GM23338 (cell line): Measurements from ENCODE around the gene KCNQ1OT1. TPM values are rescaled to one million over a fixed set of nuclear protein-coding genes. Genes with fewer than 3 reads are reported as not detected.

Source experiments
- ATAC-seq: fragments of 200-7000 bp; cut with Tn5 transposase; 3 replicates; pipeline ENCODE4 v1.9.1; 2020
- DNase-seq: peaks from one replicate; pipeline ENCODE4 v3.0.0-alpha.2; 2015; ENCODE audit warnings: low spot score
- H2AFZ ChIP-seq: fragments of 200-600 bp; sonication (generic); 2 replicates; pipeline ENCODE4 v1.8.0; 2016; ENCODE audit warnings: antibody characterized with exemption, mild to moderate bottlenecking, moderate library complexity
- H3F3A ChIP-seq: fragments of 200-600 bp; sonication (generic); replicated peaks from 2 replicates; pipeline ENCODE4 v1.8.0; 2017; ENCODE audit warnings: antibody characterized with exemption, mixed run types, low read depth
- H3K27ac ChIP-seq: fragments of 200-600 bp; sonication (generic); 2 replicates; pipeline ENCODE4 v1.6.1; 2016; ENCODE audit warnings: low read depth
- H3K27me3 ChIP-seq: fragments of 200-600 bp; sonication (generic); 2 replicates; pipeline ENCODE4 v1.8.0; 2016; ENCODE audit warnings: mild to moderate bottlenecking, mixed run types, moderate library complexity; ENCODE audit not compliant: insufficient read depth
- H3K36me3 ChIP-seq: fragments of 200-600 bp; sonication (generic); 2 replicates; pipeline ENCODE4 v1.8.0; 2016; ENCODE audit warnings: mild to moderate bottlenecking; ENCODE audit not compliant: insufficient read depth
- H3K4me1 ChIP-seq: fragments of 200-600 bp; sonication (generic); 2 replicates; pipeline ENCODE4 v1.8.0; 2016; ENCODE audit warnings: mild to moderate bottlenecking, moderate library complexity; ENCODE audit not compliant: insufficient read depth
- H3K4me2 ChIP-seq: fragments of 200-600 bp; sonication (generic); 2 replicates; pipeline ENCODE4 v1.7.1; 2017; ENCODE audit warnings: mixed run types
- H3K4me3 ChIP-seq: fragments of 200-600 bp; sonication (generic); 2 replicates; pipeline ENCODE4 v1.6.1; 2016; ENCODE audit warnings: mixed run types
- H3K79me2 ChIP-seq: fragments of 200-600 bp; sonication (generic); replicated peaks from 2 replicates; pipeline ENCODE4 v1.8.0; 2017; ENCODE audit warnings: mild to moderate bottlenecking; ENCODE audit not compliant: insufficient read depth
- H3K9me2 ChIP-seq: fragments of 200-600 bp; sonication (generic); 2 replicates; pipeline ENCODE4 v1.8.0; 2017; ENCODE audit not compliant: insufficient read depth
- H4K20me1 ChIP-seq: fragments of 200-600 bp; sonication (generic); replicated peaks from 2 replicates; pipeline ENCODE4 v1.8.0; 2017; ENCODE audit warnings: mild to moderate bottlenecking; ENCODE audit not compliant: insufficient read depth
- H3K27ac Mint-ChIP-seq: 2 replicates; pipeline ENCODE4 v1.8.0; 2020; ENCODE audit warnings: inconsistent platforms, mild to moderate bottlenecking, moderate library complexity, mixed read lengths
- H3K27me3 Mint-ChIP-seq: 3 replicates; pipeline ENCODE4 v1.8.0; 2022; ENCODE audit warnings: low read depth, mild to moderate bottlenecking, moderate library complexity, mixed read lengths, inconsistent platforms; ENCODE audit not compliant: insufficient read depth, poor library complexity
- H3K36me3 Mint-ChIP-seq: 3 replicates; pipeline ENCODE4 v1.8.0; 2021; ENCODE audit warnings: low read depth, mild to moderate bottlenecking, inconsistent platforms, moderate library complexity, mixed read lengths
- H3K4me1 Mint-ChIP-seq: 3 replicates; pipeline ENCODE4 v1.8.0; 2020; ENCODE audit warnings: mild to moderate bottlenecking, inconsistent platforms, mixed read lengths
- H3K4me3 Mint-ChIP-seq: 3 replicates; pipeline ENCODE4 v1.8.0; 2021; ENCODE audit warnings: moderate library complexity, mild to moderate bottlenecking, inconsistent platforms, mixed read lengths
- H3K9me3 Mint-ChIP-seq: 3 replicates; pipeline ENCODE4 v1.8.0; 2020; ENCODE audit warnings: moderate library complexity, mild to moderate bottlenecking, inconsistent platforms, mixed read lengths
- CREB1 ChIP-seq: fragments of 250-450 bp; sonication (Bioruptor Pico); IDR thresholded peaks from 2 replicates; pipeline ENCODE4 v1.5.0; 2020; ENCODE audit warnings: low read depth, mild to moderate bottlenecking, moderate library complexity
- CTCF ChIP-seq, 2 experiments: fragments of 200-600 bp in 1 of 2; sonication (generic) in 1 of 2; conservative IDR thresholded peaks; 2 replicates each; pipeline versions ENCODE4 v1.5.1 to v1.6.1; 2016 to 2017; ENCODE audit warnings: antibody characterized with exemption in 2 of 2, low read depth in 2 of 2, mild to moderate bottlenecking in 2 of 2, moderate library complexity in 1 of 2
- EZH2 ChIP-seq: fragments of 200-600 bp; sonication (generic); IDR thresholded peaks from one replicate; pipeline ENCODE4 v1.8.0; 2017; ENCODE audit warnings: antibody characterized with exemption, mild to moderate bottlenecking, low read depth; ENCODE audit not compliant: unreplicated experiment
- EZH2phosphoT487 ChIP-seq: fragments of 200-600 bp; sonication (generic); IDR thresholded peaks from one replicate; pipeline ENCODE4 v1.8.1; 2018; ENCODE audit warnings: antibody characterized with exemption; ENCODE audit not compliant: unreplicated experiment
- JUNB ChIP-seq: IDR thresholded peaks from one replicate; pipeline ENCODE4 v1.6.1; 2016; ENCODE audit warnings: antibody characterized with exemption; ENCODE audit not compliant: unreplicated experiment
- NANOG ChIP-seq: IDR thresholded peaks from 2 replicates; pipeline ENCODE4 v1.6.1; 2016; ENCODE audit warnings: antibody characterized with exemption, borderline replicate concordance
- POLR2AphosphoS5 ChIP-seq: IDR thresholded peaks from 2 replicates; pipeline ENCODE4 v1.6.1; 2016; ENCODE audit warnings: antibody characterized with exemption, low read depth
- STAT1 ChIP-seq: IDR thresholded peaks from one replicate; pipeline ENCODE4 v1.6.1; 2016; ENCODE audit warnings: antibody characterized with exemption; ENCODE audit not compliant: unreplicated experiment
- ZNF331 ChIP-seq: fragments of 250-450 bp; sonication (Bioruptor Pico); IDR thresholded peaks from 2 replicates; pipeline ENCODE4 v1.5.0; 2020; ENCODE audit warnings: low read depth, mild to moderate bottlenecking, moderate library complexity
- polyA plus RNA-seq: library from polyadenylated mRNA; unstranded; fragments of >200 nt; fragmentation: Nextera tagmentation; extraction: Ambion mirVana; gene quantifications from 2 replicates; pipeline ENCODE4 v1.2.1, GENCODE V29; 2016
- total RNA-seq: library from RNA; depleted of rRNA; stranded (reverse); fragments of >200 nt; shearing (Covaris generic); gene quantifications from 2 replicates; pipeline ENCODE4 v1.2.3, GENCODE V29; 2014
- TF ChIP-seq, protein P1 (sequence below): IDR thresholded peaks from one replicate; pipeline ENCODE4 v1.6.1; 2018; ENCODE audit warnings: antibody characterized with exemption; ENCODE audit not compliant: unreplicated experiment
- TF ChIP-seq, protein P2 (sequence below): IDR thresholded peaks from 2 replicates; pipeline ENCODE4 v1.6.1; 2016; ENCODE audit warnings: antibody characterized with exemption

Gene KCNQ1OT1
- total and polyA plus RNA-seq, 2 experiments from 2014 or later = 1.5 to 4.2 TPM

GRCh38 chr11:2716376-2717095 lies 16.7 kb upstream of the KCNQ1OT1 start:
- Histone ChIP-seq H3K4me3 (no peak overlapping the region), H3F3A (no peaks in the 10 kb centered on the region), H3K4me1 (peaks cover 28% of the 10 kb centered on the region), H4K20me1 (no peaks in the 10 kb centered on the region), H3K27me3 (peaks cover 79% of the 10 kb centered on the region), H3K79me2 (no peaks in the 10 kb centered on the region), H2AFZ (no peak overlapping the region), H3K36me3 (no peaks in the 10 kb centered on the region), H3K4me2 (no peak overlapping the region), H3K27ac (no peak overlapping the region), H3K9me2 (no peaks in the 10 kb centered on the region)
- ATAC-seq = no peak
- Mint-ChIP-seq H3K27ac (no peak overlapping the region), H3K36me3 (no peaks in the 10 kb centered on the region), H3K9me3 (no peaks in the 10 kb centered on the region), H3K4me1 (peaks cover 39% of the 10 kb centered on the region), H3K4me3 (no peak overlapping the region), H3K27me3 (peaks cover 74% of the 10 kb centered on the region)
- DNase-seq = no peak
- TF ChIP-seq CTCF (conservative IDR thresholded peaks at IDR 0.05; ENCODE audit: low read depth in 2 of 2) (no peak), NANOG (no peak), JUNB (no peak)

- Mint-ChIP-seq H3K4me1 (peaks cover 33% of the 10 kb centered on the region), H3K36me3 (0 out of 3 replicates have a peak, but pooled peaks cover 6% of the 10 kb centered on the region), H3K27ac (no peak overlapping the region), H3K4me3 (no peak overlapping the region; the same call in 2 of the 3 replicates), H3K9me3 (peaks cover 6% of the 10 kb centered on the region; the same call in 2 of the 3 replicates), H3K27me3 (peaks cover 67% of the 10 kb centered on the region)
- Histone ChIP-seq H3K27ac (no peak overlapping the region), H3K4me1 (peaks cover 21% of the 10 kb centered on the region), H3K9me2 (no peaks in the 10 kb centered on the region), H3K4me3 (no peak overlapping the region), H4K20me1 (no peaks in the 10 kb centered on the region), H3K36me3 (peaks cover 2% of the 10 kb centered on the region), H3K79me2 (no peaks in the 10 kb centered on the region), H2AFZ (no peak overlapping the region), H3K4me2 (no peak overlapping the region), H3K27me3 (peaks cover 79% of the 10 kb centered on the region), H3F3A (no peaks in the 10 kb centered on the region)
- no peak for DNase-seq
- no peak for ATAC-seq
- TF ChIP-seq JUNB (no peak), CTCF (conservative IDR thresholded peaks at IDR 0.05; ENCODE audit: low read depth in 2 of 2) (no peak), EZH2phosphoT487 (no peak), STAT1 (no peak), CREB1 (CRISPR knock-in tag) (no peak), EZH2 (no peak), ZNF331 (CRISPR knock-in tag) (no peak), NANOG (no peak), POLR2AphosphoS5 (no peak)
- TF ChIP-seq, protein P1, sequence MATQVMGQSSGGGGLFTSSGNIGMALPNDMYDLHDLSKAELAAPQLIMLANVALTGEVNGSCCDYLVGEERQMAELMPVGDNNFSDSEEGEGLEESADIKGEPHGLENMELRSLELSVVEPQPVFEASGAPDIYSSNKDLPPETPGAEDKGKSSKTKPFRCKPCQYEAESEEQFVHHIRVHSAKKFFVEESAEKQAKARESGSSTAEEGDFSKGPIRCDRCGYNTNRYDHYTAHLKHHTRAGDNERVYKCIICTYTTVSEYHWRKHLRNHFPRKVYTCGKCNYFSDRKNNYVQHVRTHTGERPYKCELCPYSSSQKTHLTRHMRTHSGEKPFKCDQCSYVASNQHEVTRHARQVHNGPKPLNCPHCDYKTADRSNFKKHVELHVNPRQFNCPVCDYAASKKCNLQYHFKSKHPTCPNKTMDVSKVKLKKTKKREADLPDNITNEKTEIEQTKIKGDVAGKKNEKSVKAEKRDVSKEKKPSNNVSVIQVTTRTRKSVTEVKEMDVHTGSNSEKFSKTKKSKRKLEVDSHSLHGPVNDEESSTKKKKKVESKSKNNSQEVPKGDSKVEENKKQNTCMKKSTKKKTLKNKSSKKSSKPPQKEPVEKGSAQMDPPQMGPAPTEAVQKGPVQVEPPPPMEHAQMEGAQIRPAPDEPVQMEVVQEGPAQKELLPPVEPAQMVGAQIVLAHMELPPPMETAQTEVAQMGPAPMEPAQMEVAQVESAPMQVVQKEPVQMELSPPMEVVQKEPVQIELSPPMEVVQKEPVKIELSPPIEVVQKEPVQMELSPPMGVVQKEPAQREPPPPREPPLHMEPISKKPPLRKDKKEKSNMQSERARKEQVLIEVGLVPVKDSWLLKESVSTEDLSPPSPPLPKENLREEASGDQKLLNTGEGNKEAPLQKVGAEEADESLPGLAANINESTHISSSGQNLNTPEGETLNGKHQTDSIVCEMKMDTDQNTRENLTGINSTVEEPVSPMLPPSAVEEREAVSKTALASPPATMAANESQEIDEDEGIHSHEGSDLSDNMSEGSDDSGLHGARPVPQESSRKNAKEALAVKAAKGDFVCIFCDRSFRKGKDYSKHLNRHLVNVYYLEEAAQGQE = no peak
- TF ChIP-seq, protein P2, sequence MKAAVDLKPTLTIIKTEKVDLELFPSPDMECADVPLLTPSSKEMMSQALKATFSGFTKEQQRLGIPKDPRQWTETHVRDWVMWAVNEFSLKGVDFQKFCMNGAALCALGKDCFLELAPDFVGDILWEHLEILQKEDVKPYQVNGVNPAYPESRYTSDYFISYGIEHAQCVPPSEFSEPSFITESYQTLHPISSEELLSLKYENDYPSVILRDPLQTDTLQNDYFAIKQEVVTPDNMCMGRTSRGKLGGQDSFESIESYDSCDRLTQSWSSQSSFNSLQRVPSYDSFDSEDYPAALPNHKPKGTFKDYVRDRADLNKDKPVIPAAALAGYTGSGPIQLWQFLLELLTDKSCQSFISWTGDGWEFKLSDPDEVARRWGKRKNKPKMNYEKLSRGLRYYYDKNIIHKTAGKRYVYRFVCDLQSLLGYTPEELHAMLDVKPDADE = no peak
Measured at GRCh38 chr11:2715716-2716350, 16.0 kb upstream of the KCNQ1OT1 start.
